Osteoblast (primary cell): ENCODE results near the gene TPGS2. TPM values are rescaled to one million over a fixed set of nuclear protein-coding genes. Genes with fewer than 3 reads are reported as not detected.
A peak's percentile ranks its signal among the peaks of the same experiment; 100 is the strongest.

Experiments
- DNase-seq: peaks from one replicate; pipeline ENCODE4 v3.0.0; 2011; ENCODE audit warnings: low spot score, mixed read lengths; ENCODE audit not compliant: insufficient read length; ENCODE audit errors: missing footprints
- H2AFZ ChIP-seq: 2 replicates; pipeline ENCODE4 v1.6.0; 2011; ENCODE audit warnings: mild to moderate bottlenecking, low read length
- H3K27ac ChIP-seq: 2 replicates; pipeline ENCODE4 v1.5.1; 2011; ENCODE audit warnings: mild to moderate bottlenecking, low read depth, low read length, moderate library complexity
- H3K27me3 ChIP-seq: 2 replicates; pipeline ENCODE4 v1.6.0; 2012; ENCODE audit warnings: mild to moderate bottlenecking, control low read depth, inconsistent platforms, low read length, moderate library complexity; ENCODE audit not compliant: insufficient read depth
- H3K36me3 ChIP-seq: 2 replicates; pipeline ENCODE4 v1.5.1; 2011; ENCODE audit warnings: mild to moderate bottlenecking, low read length, control low read depth, moderate library complexity; ENCODE audit not compliant: insufficient read depth
- H3K4me1 ChIP-seq: 2 replicates; pipeline ENCODE4 v1.5.1; 2011; ENCODE audit warnings: mild to moderate bottlenecking, low read length, control low read depth, moderate library complexity; ENCODE audit not compliant: insufficient read depth
- H3K4me2 ChIP-seq: 2 replicates; pipeline ENCODE4 v1.6.0; 2011; ENCODE audit warnings: mild to moderate bottlenecking, low read length; ENCODE audit not compliant: insufficient read depth
- H3K4me3 ChIP-seq: fragments of 200-600 bp; sonication (generic); 3 replicates; pipeline ENCODE4 v1.5.1; 2012; ENCODE audit warnings: mild to moderate bottlenecking, low read length, inconsistent platforms; ENCODE audit not compliant: insufficient read depth
- H3K79me2 ChIP-seq: 2 replicates; pipeline ENCODE4 v1.6.0; 2012; ENCODE audit warnings: mild to moderate bottlenecking, low read length, control low read depth, inconsistent platforms; ENCODE audit not compliant: insufficient read depth
- H3K9me3 ChIP-seq: 2 replicates; pipeline ENCODE4 v1.5.1; 2011; ENCODE audit warnings: low read depth, low read length, control low read depth
- H4K20me1 ChIP-seq: 2 replicates; pipeline ENCODE4 v1.6.0; 2012; ENCODE audit warnings: mild to moderate bottlenecking, low read length, control low read depth; ENCODE audit not compliant: insufficient read depth
- total RNA-seq: library from RNA; depleted of rRNA; stranded (reverse); fragments of >200 nt; gene quantifications from 2 replicates; pipeline ENCODE4 v1.2.3, GENCODE V29; 2012
- TF ChIP-seq, protein P1 (sequence below): IDR thresholded peaks from 2 replicates; pipeline ENCODE4 v1.5.1; 2011; ENCODE audit warnings: mild to moderate bottlenecking, low read depth, low read length, moderate library complexity; ENCODE audit errors: extremely low read depth

Gene TPGS2
- total RNA-seq, 1 donor: 98.8 TPM

- H3K4me2 ChIP-seq: no peak overlapping the region
- no peaks in the 10 kb centered on the region for H3K27me3 ChIP-seq
- peak overlapping the region; percentile 39 for H2AFZ ChIP-seq
- H3K4me3 ChIP-seq: no peak overlapping the region
- H3K27ac ChIP-seq: peak overlapping the region; percentile 17
- no peaks in the 10 kb centered on the region for H3K79me2 ChIP-seq
- H4K20me1 ChIP-seq: no peaks in the 10 kb centered on the region
- peaks cover 51% of the 10 kb centered on the region for H3K36me3 ChIP-seq
- peaks cover 8% of the 10 kb centered on the region for H3K4me1 ChIP-seq
- DNase-seq: peak; percentile 65
- TF ChIP-seq, protein P1, sequence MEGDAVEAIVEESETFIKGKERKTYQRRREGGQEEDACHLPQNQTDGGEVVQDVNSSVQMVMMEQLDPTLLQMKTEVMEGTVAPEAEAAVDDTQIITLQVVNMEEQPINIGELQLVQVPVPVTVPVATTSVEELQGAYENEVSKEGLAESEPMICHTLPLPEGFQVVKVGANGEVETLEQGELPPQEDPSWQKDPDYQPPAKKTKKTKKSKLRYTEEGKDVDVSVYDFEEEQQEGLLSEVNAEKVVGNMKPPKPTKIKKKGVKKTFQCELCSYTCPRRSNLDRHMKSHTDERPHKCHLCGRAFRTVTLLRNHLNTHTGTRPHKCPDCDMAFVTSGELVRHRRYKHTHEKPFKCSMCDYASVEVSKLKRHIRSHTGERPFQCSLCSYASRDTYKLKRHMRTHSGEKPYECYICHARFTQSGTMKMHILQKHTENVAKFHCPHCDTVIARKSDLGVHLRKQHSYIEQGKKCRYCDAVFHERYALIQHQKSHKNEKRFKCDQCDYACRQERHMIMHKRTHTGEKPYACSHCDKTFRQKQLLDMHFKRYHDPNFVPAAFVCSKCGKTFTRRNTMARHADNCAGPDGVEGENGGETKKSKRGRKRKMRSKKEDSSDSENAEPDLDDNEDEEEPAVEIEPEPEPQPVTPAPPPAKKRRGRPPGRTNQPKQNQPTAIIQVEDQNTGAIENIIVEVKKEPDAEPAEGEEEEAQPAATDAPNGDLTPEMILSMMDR: no peak
- H3K9me3 ChIP-seq: no peaks in the 10 kb centered on the region
Measured at GRCh38 chr18:36798738-36799473, 29.9 kb downstream of the TPGS2 start.

GRCh38 chr18:36792634-36793283 lies 36.0 kb downstream of the TPGS2 start:
- Histone ChIP-seq H2AFZ (no peak overlapping the region), H3K27me3 (no peaks in the 10 kb centered on the region), H3K36me3 (peaks cover 25% of the 10 kb centered on the region), H3K4me2 (no peak overlapping the region), H3K4me1 (no peaks in the 10 kb centered on the region), H3K79me2 (no peaks in the 10 kb centered on the region), H3K9me3 (no peaks in the 10 kb centered on the region), H4K20me1 (no peaks in the 10 kb centered on the region), H3K27ac (no peak overlapping the region), H3K4me3 (no peak overlapping the region)
- DNase-seq: no peak
- TF ChIP-seq, protein P1: no peak

DNA sequence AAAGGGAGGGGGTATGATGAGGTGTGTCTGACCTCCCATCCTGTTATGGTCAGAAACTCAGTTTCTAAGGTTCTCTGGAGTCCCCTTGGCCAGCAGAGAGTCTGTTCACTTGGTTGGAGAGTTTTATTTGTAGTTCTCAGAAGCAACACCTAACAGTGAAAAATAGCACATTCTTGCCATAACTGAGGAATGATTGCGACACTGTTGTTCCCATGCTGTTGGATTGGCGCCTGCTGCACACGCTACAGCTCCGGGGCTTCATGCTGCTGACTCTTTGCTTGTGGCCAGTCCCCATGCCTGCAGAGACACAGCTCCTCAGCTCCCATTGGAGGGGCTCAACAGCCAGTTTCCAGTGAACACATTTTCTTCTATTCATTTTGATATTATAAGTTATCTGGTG lies 42.1 kb downstream of the TPGS2 start:
- TF ChIP-seq, protein P1: no peak
- Histone ChIP-seq H3K4me3 (no peak overlapping the region), H3K27me3 (no peaks in the 10 kb centered on the region), H3K4me1 (peaks cover 9% of the 10 kb centered on the region), H3K36me3 (no peaks in the 10 kb centered on the region), H3K79me2 (no peaks in the 10 kb centered on the region), H3K27ac (peak overlapping the region; percentile 19), H4K20me1 (no peaks in the 10 kb centered on the region), H2AFZ (no peak overlapping the region), H3K9me3 (no peaks in the 10 kb centered on the region), H3K4me2 (peak overlapping the region; percentile 40)
- DNase-seq: peak; percentile 74

- Histone ChIP-seq H3K27ac (no peak overlapping the region), H2AFZ (no peak overlapping the region), H4K20me1 (no peaks in the 10 kb centered on the region), H3K36me3 (no peaks in the 10 kb centered on the region), H3K27me3 (no peaks in the 10 kb centered on the region), H3K9me3 (no peaks in the 10 kb centered on the region), H3K4me3 (no peak overlapping the region), H3K79me2 (no peaks in the 10 kb centered on the region), H3K4me1 (peaks cover 9% of the 10 kb centered on the region), H3K4me2 (no peak overlapping the region)
- TF ChIP-seq, protein P1: no peak
- DNase-seq: no peak
Measured at GRCh38 chr18:36783792-36784191, 45.0 kb downstream of the TPGS2 start.
